ENCODE data around the gene ENC1. TPM values are rescaled to one million over a fixed set of nuclear protein-coding genes. Genes with fewer than 3 reads are reported as not detected.

ENC1 gene
- total and polyA plus RNA-seq, 2 donors from 2014 or later: 5.3 to 7.5 TPM

GRCh38 chr5:74627646-74628279 lies 12.8 kb downstream of the ENC1 start:
- DNase-seq (peak in 1 of 5 donors; percentile 2), FAIRE-seq (no peak)
- no peaks in the 10 kb centered on the region for H3K9me3 ChIP-seq (ENCODE audit: control insufficient read depth in 2 of 3, insufficient read depth in 1 of 3, low read length in 3 of 3)
- intact Hi-C loops (cut with DNase I): no loop called here
- H3K27me3 ChIP-seq (ENCODE audit: control insufficient read depth, insufficient read depth, low read length): no peaks in the 10 kb centered on the region
- H3K36me3 ChIP-seq (ENCODE audit: control insufficient read depth in 2 of 3, insufficient read depth in 3 of 3, low read length in 3 of 3): peaks cover 0 to 11% (median 0%) of the 10 kb centered on the region in 3 donors
- no peak overlapping the region for H3K4me3 ChIP-seq (ENCODE audit: low read length in 3 of 3)
- no peak for TF ChIP-seq CTCF (IDR thresholded peaks at IDR 0.05; ENCODE audit: borderline replicate concordance, extremely low read depth, insufficient read depth)
- peaks cover 0 to 6% (median 2%) of the 10 kb centered on the region in 3 donors for H3K4me1 ChIP-seq (ENCODE audit: control insufficient read depth in 2 of 3, insufficient read depth in 2 of 3, low read depth in 1 of 3, low read length in 3 of 3)
- H3K27ac ChIP-seq (ENCODE audit: low read depth in 2 of 2, low read length in 2 of 2): no peak overlapping the region
- no peak overlapping the region for H3K9ac ChIP-seq (ENCODE audit: low read length in 3 of 3)

GRCh38 chr5:74626386-74627222 lies 13.9 kb downstream of the ENC1 start:
- Histone ChIP-seq H3K36me3 (ENCODE audit: control insufficient read depth in 2 of 3, insufficient read depth in 3 of 3, low read length in 3 of 3) (peaks cover 0 to 7% (median 0%) of the 10 kb centered on the region in 3 donors), H3K27me3 (ENCODE audit: control insufficient read depth, insufficient read depth, low read length) (no peaks in the 10 kb centered on the region), H3K4me1 (ENCODE audit: control insufficient read depth in 2 of 3, insufficient read depth in 2 of 3, low read depth in 1 of 3, low read length in 3 of 3) (peaks cover 0 to 2% (median 0%) of the 10 kb centered on the region in 3 donors), H3K27ac (ENCODE audit: low read depth in 2 of 2, low read length in 2 of 2) (no peak overlapping the region), H3K4me3 (ENCODE audit: low read length in 3 of 3) (no peak overlapping the region), H3K9me3 (ENCODE audit: control insufficient read depth in 2 of 3, insufficient read depth in 1 of 3, low read length in 3 of 3) (no peaks in the 10 kb centered on the region), H3K9ac (ENCODE audit: low read length in 3 of 3) (no peak overlapping the region)
- no peak for FAIRE-seq
- intact Hi-C loops (cut with DNase I): no loop called here
- peak in 1 of 5 donors; percentile 25 for DNase-seq
- no peak for TF ChIP-seq CTCF (IDR thresholded peaks at IDR 0.05; ENCODE audit: borderline replicate concordance, extremely low read depth, insufficient read depth)

- Histone ChIP-seq H3K4me1 (ENCODE audit: control insufficient read depth in 2 of 3, insufficient read depth in 2 of 3, low read depth in 1 of 3, low read length in 3 of 3) (no peaks in the 10 kb centered on the region), H3K4me3 (ENCODE audit: low read length in 3 of 3) (no peak overlapping the region), H3K27me3 (ENCODE audit: control insufficient read depth, insufficient read depth, low read length) (no peaks in the 10 kb centered on the region), H3K36me3 (ENCODE audit: control insufficient read depth in 2 of 3, insufficient read depth in 3 of 3, low read length in 3 of 3) (peaks cover 0 to 6% (median 0%) of the 10 kb centered on the region in 3 donors), H3K9me3 (ENCODE audit: control insufficient read depth in 2 of 3, insufficient read depth in 1 of 3, low read length in 3 of 3) (no peaks in the 10 kb centered on the region), H3K27ac (ENCODE audit: low read depth in 2 of 2, low read length in 2 of 2) (no peak overlapping the region), H3K9ac (ENCODE audit: low read length in 3 of 3) (no peak overlapping the region)
- DNase-seq (peak in 1 of 5 donors; percentile 35), FAIRE-seq (no peak)
- intact Hi-C loops (cut with DNase I): no loop called here
- no peak for TF ChIP-seq CTCF (IDR thresholded peaks at IDR 0.05; ENCODE audit: borderline replicate concordance, extremely low read depth, insufficient read depth)
These were observed 14.7 kb downstream of the ENC1 start for GRCh38 chr5:74625742-74626241.
